LNCaP clone FGC (cell line): ENCODE measurements around the gene FOXC2.

ENCODE experiments used
- DNase-seq: peaks from one replicate; pipeline ENCODE4 v3.0.0-alpha.2; 2011; ENCODE audit warnings: low read depth
- H3K4me3 ChIP-seq: 2 replicates; pipeline ENCODE4 v1.5.1; 2011; ENCODE audit warnings: mild to moderate bottlenecking, low read depth, low read length, control low read depth
- CTCF ChIP-seq: IDR thresholded peaks from 2 replicates; pipeline ENCODE4 v1.5.1; 2012; ENCODE audit warnings: mild to moderate bottlenecking; ENCODE audit not compliant: control insufficient read depth, insufficient read depth; ENCODE audit errors: extremely low read depth

Gene FOXC2

GRCh38 chr16:86616906-86617305 is 50.3 kb downstream of the FOXC2 start:
- no peak for DNase-seq
- H3K4me3 ChIP-seq, result no peak overlapping the region
- no peak for TF ChIP-seq CTCF

- TF ChIP-seq CTCF, result no peak
- H3K4me3 ChIP-seq, result no peak overlapping the region
- no peak for DNase-seq
Measured at GRCh38 chr16:86618431-86619238, 52.0 kb downstream of the FOXC2 start.
